G401 (cell line): Measurements from ENCODE around the gene EDN2. TPM values are rescaled to one million over a fixed set of nuclear protein-coding genes. Genes with fewer than 3 reads are reported as not detected.

Source experiments
- DNase-seq: peaks from one replicate; pipeline ENCODE4 v3.0.0-alpha.2; 2015; ENCODE audit warnings: low spot score
- in situ Hi-C: cut with HindIII; loops from 2 replicates; pipeline ENCODE4 v1.10.0; 2016; ENCODE audit warnings: low sequenced_read_pairs, mixed read lengths
- total RNA-seq: library from RNA; depleted of rRNA; stranded (reverse); fragments of >200 nt; shearing (Covaris generic); gene quantifications from 2 replicates; pipeline ENCODE4 v1.2.3, GENCODE V29; 2014

EDN2 gene
- total RNA-seq, 1 experiment from 2014 or later = 2.2 TPM

- in situ Hi-C loops = no loop called here
- no peak for DNase-seq
These were observed 17.1 kb upstream of the EDN2 start for GRCh38 chr1:41501581-41501980.

- DNase-seq = no peak
- in situ Hi-C loops = no loop called here
These were observed 16.5 kb upstream of the EDN2 start for GRCh38 chr1:41500781-41501518.

GRCh38 chr1:41500378-41500777 lies 15.9 kb upstream of the EDN2 start:
- in situ Hi-C loops = no loop called here
- DNase-seq = no peak

DNA sequence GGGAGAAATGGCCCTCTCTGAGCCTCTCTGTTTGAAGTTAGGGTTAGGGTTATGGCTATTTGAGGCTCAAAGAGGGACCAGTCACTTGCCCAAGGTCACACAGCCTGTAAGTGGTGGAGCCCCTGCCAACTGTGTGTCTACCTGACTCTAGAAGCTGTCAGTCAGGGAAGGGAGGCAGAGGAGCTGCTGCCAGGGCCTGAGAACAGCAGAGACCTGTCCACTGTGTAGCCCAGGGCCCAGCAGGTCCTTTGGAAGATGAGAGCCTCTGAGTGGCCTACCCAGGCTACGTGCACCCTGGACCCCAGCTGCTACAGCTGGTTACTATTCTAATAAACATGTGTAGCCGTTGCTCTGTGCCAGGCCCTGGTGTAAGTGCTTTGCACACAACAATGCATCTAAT lies 15.1 kb upstream of the EDN2 start:
- DNase-seq = no peak
- in situ Hi-C loops = no loop called here

GRCh38 chr1:41498804-41499203 lies 14.3 kb upstream of the EDN2 start:
- no peak for DNase-seq
- in situ Hi-C loops = no loop called here

GRCh38 chr1:41498391-41498790 lies 13.9 kb upstream of the EDN2 start:
- in situ Hi-C loops = no loop called here
- no peak for DNase-seq

GRCh38 chr1:41497461-41498030 lies 13.1 kb upstream of the EDN2 start:
- in situ Hi-C loops = no loop called here
- DNase-seq = no peak

DNA sequence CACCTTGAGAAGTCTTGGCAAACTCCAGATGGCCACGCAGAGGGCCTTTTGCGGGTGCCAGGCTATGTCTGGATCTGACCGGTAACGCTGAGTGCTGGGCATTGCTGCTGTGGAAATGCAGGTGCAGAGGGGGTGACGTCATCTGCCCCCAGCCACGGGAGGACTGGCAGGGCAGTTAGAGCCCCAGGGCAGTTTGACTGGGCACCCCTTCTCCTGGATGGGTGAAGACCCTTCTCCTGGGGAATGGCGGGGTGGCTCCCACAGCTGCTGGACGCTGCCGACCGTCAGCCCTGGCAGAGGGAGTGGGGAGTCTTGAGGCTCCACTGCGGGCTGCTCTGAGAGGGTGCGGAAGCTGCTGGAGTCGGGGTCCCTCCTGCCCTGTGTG lies 12.6 kb upstream of the EDN2 start:
- DNase-seq = no peak
- in situ Hi-C loops = no loop called here

- DNase-seq = peak; percentile 51
- in situ Hi-C loops = no loop called here
These were observed 11.9 kb upstream of the EDN2 start for GRCh38 chr1:41496080-41497055.

DNA sequence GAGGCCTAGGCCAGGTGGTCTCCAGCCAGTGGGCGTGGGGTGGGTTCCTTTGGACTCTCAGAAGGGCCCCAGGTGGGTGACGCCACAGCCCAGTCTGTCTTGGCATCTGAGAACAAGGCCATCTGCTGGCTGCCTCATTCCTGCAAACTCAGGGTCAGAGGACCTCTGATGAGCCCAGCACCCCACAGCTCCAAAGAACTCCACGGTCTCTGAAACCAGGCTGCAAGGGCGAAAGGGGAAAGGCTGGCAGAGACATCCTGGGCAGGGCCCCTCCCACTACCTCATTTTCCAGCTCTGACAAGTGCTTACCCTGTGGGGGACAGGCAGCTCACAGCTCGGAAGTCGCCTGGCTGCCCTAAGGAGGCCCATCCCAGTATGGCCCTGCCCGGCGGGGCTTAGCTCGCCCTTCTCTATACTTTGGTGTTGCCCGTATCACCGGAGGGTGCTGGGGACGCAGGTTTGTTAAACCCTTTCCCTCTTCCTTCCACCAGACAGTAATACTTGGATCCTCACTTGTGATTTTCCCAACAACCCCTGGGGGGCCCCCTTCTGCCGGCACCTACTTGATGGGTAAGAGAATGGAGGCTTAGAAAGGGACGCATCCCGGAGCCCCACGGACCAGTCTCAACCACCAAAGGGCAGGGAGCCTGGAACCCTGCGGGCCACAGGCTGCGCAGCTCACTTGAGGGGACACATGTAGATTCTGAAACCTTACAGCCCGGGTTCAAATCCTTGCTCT lies 10.9 kb upstream of the EDN2 start:
- no peak for DNase-seq
- in situ Hi-C loops = no loop called here

DNA sequence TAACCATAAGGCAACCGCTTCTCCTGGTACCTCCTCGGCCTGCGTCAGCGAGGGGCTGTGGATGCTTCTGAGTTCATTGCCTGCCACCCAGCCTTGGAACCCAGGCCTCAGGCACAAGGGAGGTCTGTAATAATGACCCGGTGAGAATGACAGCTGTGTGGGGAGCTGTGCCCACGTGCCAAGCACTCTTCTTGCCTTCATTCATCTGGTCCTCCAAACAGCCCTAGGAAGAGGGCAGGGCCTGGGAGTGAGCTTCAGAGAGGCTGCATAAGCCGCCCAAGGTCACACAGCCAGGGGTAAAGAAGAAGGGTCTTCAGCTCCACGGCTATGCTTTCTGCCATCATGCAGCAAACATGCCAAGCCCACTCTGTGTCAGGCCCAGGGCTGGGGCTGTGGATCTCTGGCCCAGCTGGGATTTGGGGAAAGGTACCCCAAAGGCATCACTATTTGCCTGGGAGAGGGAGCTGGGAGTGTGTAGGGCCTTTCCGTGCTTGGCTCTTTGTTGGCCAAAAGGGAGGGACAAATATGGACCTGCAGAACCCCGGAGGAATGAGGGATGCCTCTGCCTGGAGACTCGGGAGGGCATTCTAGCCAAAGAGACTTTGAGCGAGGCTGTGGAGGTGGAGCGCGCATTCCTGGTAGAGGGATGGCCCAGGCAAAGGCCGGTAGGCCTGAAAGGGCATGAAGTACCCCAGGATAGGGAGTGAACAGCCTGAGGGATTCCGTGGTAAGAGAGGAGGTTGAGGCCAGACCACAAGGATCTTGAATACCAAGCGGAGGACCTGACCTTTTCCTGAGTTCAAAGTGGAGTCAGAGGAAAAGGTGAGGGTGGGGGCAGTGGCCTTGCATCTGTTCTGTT lies 10.1 kb upstream of the EDN2 start:
- in situ Hi-C loops = no loop called here
- no peak for DNase-seq

DNA sequence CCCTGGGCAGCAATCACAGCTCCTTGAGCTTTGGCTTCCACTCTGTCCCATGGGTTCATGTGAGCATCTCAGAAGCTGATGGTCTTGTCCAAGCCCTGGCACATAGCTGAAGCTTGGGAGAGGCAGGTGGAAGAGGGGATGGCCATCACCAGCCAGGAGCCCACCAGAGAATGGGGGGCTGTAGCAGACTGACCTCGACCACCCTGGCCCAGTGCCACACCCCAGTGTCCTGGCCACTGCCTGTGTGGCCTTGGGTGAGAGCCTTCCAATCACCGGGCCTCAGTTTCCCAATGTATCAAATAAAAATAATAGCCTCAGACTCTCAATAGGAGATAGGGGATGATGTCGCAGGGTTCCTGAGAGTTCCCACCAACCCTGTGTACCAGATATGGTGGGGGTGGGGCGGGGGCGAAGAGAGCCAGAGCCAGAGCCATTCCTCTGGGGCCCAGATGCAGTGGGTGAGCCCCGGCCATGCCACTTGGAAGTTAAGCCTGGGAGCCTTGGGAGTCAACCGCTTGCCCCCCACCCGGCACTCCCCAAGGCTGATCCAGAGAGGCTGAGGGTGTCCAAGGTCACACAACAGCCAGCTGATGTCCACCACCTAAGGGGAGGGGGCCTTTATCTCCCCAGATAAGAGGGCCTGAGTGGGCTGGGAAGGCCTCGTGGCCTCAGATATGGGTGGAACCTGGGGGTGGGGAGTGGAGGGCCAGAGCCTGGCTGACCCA lies 9.3 kb upstream of the EDN2 start:
- no peak for DNase-seq
- in situ Hi-C loops = no loop called here

DNA sequence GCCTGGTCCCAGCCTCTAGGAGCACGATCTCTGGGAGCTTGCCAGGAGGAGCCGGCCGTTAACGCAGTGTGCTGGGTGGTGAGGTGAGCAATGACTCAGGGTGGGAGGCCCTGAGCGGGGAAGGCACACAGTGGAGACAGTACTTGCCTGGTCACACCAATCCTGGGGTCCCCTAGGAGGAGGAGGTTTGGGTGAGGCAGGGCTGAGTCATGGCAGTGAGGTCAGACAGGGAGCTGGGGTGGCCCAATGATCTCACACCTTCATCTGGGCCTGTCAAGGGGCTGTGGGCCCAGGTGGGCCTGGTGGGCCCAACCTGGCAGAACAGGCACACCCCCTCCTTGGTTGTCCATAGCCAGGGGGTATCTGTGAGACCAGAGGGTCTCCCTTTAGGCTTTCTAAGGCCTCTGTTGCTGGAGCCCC lies 8.6 kb upstream of the EDN2 start:
- in situ Hi-C loops = no loop called here
- no peak for DNase-seq

DNA sequence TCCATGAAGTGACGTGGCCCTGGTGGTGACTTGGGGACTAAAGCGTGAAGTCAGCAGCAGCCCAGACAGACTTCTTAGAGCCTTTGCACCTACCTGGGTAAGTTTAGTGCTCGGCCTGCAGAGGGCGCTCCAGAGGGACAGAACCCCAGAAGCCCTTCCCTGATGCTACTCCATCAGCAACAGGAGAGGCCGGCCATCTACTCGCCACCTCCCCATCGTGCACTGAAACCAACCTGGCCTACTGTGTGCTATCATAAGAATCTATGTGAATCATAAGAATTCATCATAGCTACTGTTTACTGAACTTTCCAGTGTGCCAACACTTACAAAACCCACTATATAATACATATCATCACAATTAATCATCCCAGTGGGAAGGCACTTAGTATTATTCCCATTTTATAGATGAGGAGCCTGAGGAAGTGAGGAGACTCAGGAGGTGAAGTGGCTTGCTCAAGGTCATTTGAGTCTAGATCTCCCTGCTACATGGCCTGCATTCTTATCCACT lies 7.9 kb upstream of the EDN2 start:
- in situ Hi-C loops = no loop called here
- no peak for DNase-seq

DNA sequence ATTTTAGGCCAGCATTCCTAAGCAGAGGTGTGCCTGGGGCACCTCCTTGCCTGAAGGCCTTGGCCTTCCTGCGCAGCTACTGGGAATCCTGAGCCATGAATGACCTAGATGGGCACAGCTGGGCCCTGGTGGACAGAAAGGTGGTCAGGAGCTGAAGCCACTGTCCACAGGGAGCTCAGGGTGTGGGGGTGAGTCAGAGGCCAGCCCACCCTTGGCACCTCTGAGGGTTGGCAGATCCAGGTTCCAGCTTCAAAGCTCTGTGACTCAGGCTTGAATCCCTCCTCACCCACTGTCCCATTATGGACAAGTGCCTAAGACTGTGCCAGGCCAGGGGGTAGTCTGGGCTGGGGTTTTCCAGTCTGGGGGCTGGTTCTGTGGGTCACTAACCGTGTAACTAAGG lies 6.4 kb upstream of the EDN2 start:
- no peak for DNase-seq
- in situ Hi-C loops = no loop called here

GRCh38 chr1:41489561-41489960 lies 5.1 kb upstream of the EDN2 start:
- no peak for DNase-seq

DNA sequence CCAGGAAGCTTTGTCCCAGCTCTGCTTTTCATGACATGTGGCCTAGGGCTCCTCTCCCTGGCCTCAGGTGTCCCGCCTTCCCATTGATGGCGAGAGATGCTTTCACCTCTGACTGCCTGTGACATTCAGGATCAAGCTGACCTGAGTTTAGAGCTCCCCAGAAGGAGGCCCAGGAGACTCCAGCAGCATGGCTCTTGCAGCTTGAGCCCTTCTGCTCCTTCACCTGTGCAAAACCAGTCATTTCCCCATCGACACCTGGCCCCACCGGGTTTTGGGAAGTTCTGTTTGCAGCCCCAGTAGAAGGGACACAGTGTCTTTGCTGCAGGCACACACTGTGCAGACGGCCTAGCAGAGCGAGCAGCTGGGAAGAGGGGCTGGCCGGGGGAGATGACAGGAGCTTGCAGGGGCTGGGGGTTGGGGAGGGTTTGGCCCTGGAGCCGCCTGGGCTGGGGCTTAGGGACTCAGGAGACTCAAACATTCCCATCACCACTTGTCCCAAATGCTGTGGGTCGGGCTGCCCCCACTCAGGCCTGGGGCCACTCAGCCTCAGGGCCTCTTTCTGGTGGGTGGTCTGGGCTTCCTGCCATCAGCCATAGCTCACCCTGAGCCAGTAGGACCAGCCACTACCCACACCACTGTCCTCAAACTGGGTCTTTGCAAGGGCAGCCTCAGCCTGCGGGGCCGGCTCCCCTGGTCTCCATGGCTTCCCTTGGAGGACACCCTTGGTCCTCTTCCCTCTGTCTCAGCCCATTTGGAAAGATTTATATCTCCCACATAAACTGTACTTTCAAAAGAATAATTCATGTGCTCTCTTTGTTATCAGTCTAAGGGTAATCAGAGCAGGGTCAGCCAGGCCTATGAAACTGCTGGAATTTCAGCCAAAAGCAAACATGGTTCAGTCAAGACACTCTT lies 3.8 kb upstream of the EDN2 start:
- in situ Hi-C loops = no loop called here
- DNase-seq = no peak

More at GRCh38 chr1:41489561-41489960, 5.1 kb upstream of the EDN2 start:
- in situ Hi-C loops = no loop called here
